Right kidney (tissue), 1 donor: ENCODE measurements around the gene TRABD2A.
"Not testable (repeated sequence)": the region's sequence is repeated elsewhere in the genome, so short reads cannot be mapped to it uniquely, and the experiment has no call there.

ENCODE experiments used
- DNase-seq: peaks from one replicate; pipeline ENCODE4 v3.0.0-alpha.2; 2016

Gene TRABD2A

GRCh38 chr2:84779781-84780180, 101.1 kb downstream of the TRABD2A start:
- no peak for DNase-seq

- no peak for DNase-seq
Measured at GRCh38 chr2:84778911-84779690, 101.8 kb downstream of the TRABD2A start.

GRCh38 chr2:84776011-84776410, 104.9 kb downstream of the TRABD2A start:
- no peak for DNase-seq

- not testable (repeated sequence) for DNase-seq
Measured at GRCh38 chr2:84773562-84773961, 107.3 kb downstream of the TRABD2A start.
